Measurements from ENCODE around the gene CDC42BPB. TPM values are rescaled to one million over a fixed set of nuclear protein-coding genes. Genes with fewer than 3 reads are reported as not detected.

Gene CDC42BPB
- total RNA-seq, 1 experiment from 2014 or later: 84.4 TPM

- no peak for TF ChIP-seq POLR2AphosphoS5 (IDR thresholded peaks at IDR 0.05; ENCODE audit: low read depth, low read length)
- peak; percentile 72; the same call in 1 of the 2 replicates for TF ChIP-seq SIN3A (IDR thresholded peaks at IDR 0.05; ENCODE audit: borderline replicate concordance, insufficient read depth, low read depth, low read length)
- ChIA-PET CTCF (interaction anchor here (0.5 to 2.2 kb wide), 6 partner anchors 9 to 193 kb away, joined by 3 to 13 read pairs (median 4); partner anchors contain the start of gene EXOC3L4), POLR2A (no interaction called here)
- peaks cover 24% of the 10 kb centered on the region for H3K4me1 ChIP-seq (ENCODE audit: control insufficient read depth, insufficient read depth, low read length)
- no peak overlapping the region for H3K27ac ChIP-seq (ENCODE audit: low read length)
- DNase-seq (ENCODE audit: low read depth, low spot score) (no peak), ATAC-seq (peak; percentile 81)
- no peaks in the 10 kb centered on the region for H3K36me3 ChIP-seq (ENCODE audit: control insufficient read depth, insufficient read depth, low read length)
- H3K9me3 ChIP-seq (ENCODE audit: control insufficient read depth, insufficient read depth, low read depth, low read length): no peaks in the 10 kb centered on the region
- no TSS peak for BruUV-seq (replicated peaks)
- in situ Hi-C loops (cut with HindIII; ENCODE audit: low pct_unique_long_range_greater_than_20kb, low sequenced_read_pairs): no loop called here
- no peaks in the 10 kb centered on the region for H3K27me3 ChIP-seq (ENCODE audit: control insufficient read depth, insufficient read depth, low read length)
- intact Hi-C loops (cut with micrococcal nuclease; ENCODE audit: unreplicated experiment): loop anchor here (10.0 kb wide), 1 partner anchor 191 kb away; no protein-coding TSS in a partner anchor
- H3K4me3 ChIP-seq (ENCODE audit: low read depth in 2 of 2, low read length in 2 of 2): peak overlapping the region; percentile 17 to 33
Measured at GRCh38 chr14:103103461-103104388, 46.4 kb upstream of the CDC42BPB start.

GRCh38 chr14:103102689-103103260, 45.4 kb upstream of the CDC42BPB start:
- intact Hi-C loops (cut with micrococcal nuclease; ENCODE audit: unreplicated experiment): loop anchor here (10.0 kb wide), 1 partner anchor 192 kb away; no protein-coding TSS in a partner anchor
- Histone ChIP-seq H3K36me3 (ENCODE audit: control insufficient read depth, insufficient read depth, low read length) (no peaks in the 10 kb centered on the region), H3K9me3 (ENCODE audit: control insufficient read depth, insufficient read depth, low read depth, low read length) (no peaks in the 10 kb centered on the region), H3K27me3 (ENCODE audit: control insufficient read depth, insufficient read depth, low read length) (no peaks in the 10 kb centered on the region), H3K4me3 (ENCODE audit: low read depth in 2 of 2, low read length in 2 of 2) (no peak overlapping the region), H3K4me1 (ENCODE audit: control insufficient read depth, insufficient read depth, low read length) (peaks cover 15% of the 10 kb centered on the region; the same call in 1 of the 2 replicates), H3K27ac (ENCODE audit: low read length) (no peak overlapping the region)
- in situ Hi-C loops (cut with HindIII; ENCODE audit: low pct_unique_long_range_greater_than_20kb, low sequenced_read_pairs): no loop called here
- ChIA-PET CTCF (interaction anchor here (0.9 kb wide), 1 partner anchor 193 kb away, joined by 3 read pairs; no protein-coding TSS in a partner anchor), POLR2A (interaction anchor here (0.6 kb wide), 1 partner anchor 35 kb away, joined by 4 read pairs; no protein-coding TSS in a partner anchor)
- TF ChIP-seq POLR2AphosphoS5 (IDR thresholded peaks at IDR 0.05; ENCODE audit: low read depth, low read length) (no peak), SIN3A (IDR thresholded peaks at IDR 0.05; ENCODE audit: borderline replicate concordance, insufficient read depth, low read depth, low read length) (no peak), TCF7L2 (IDR thresholded peaks at IDR 0.05; ENCODE audit: low read depth, low read length) (no peak)
- TF ChIP-seq, protein P1, sequence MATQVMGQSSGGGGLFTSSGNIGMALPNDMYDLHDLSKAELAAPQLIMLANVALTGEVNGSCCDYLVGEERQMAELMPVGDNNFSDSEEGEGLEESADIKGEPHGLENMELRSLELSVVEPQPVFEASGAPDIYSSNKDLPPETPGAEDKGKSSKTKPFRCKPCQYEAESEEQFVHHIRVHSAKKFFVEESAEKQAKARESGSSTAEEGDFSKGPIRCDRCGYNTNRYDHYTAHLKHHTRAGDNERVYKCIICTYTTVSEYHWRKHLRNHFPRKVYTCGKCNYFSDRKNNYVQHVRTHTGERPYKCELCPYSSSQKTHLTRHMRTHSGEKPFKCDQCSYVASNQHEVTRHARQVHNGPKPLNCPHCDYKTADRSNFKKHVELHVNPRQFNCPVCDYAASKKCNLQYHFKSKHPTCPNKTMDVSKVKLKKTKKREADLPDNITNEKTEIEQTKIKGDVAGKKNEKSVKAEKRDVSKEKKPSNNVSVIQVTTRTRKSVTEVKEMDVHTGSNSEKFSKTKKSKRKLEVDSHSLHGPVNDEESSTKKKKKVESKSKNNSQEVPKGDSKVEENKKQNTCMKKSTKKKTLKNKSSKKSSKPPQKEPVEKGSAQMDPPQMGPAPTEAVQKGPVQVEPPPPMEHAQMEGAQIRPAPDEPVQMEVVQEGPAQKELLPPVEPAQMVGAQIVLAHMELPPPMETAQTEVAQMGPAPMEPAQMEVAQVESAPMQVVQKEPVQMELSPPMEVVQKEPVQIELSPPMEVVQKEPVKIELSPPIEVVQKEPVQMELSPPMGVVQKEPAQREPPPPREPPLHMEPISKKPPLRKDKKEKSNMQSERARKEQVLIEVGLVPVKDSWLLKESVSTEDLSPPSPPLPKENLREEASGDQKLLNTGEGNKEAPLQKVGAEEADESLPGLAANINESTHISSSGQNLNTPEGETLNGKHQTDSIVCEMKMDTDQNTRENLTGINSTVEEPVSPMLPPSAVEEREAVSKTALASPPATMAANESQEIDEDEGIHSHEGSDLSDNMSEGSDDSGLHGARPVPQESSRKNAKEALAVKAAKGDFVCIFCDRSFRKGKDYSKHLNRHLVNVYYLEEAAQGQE (IDR thresholded peaks at IDR 0.05; ENCODE audit: insufficient read depth in 1 of 2, low read depth in 2 of 2, low read length in 1 of 2): no peak
- TF ChIP-seq, protein P2, sequence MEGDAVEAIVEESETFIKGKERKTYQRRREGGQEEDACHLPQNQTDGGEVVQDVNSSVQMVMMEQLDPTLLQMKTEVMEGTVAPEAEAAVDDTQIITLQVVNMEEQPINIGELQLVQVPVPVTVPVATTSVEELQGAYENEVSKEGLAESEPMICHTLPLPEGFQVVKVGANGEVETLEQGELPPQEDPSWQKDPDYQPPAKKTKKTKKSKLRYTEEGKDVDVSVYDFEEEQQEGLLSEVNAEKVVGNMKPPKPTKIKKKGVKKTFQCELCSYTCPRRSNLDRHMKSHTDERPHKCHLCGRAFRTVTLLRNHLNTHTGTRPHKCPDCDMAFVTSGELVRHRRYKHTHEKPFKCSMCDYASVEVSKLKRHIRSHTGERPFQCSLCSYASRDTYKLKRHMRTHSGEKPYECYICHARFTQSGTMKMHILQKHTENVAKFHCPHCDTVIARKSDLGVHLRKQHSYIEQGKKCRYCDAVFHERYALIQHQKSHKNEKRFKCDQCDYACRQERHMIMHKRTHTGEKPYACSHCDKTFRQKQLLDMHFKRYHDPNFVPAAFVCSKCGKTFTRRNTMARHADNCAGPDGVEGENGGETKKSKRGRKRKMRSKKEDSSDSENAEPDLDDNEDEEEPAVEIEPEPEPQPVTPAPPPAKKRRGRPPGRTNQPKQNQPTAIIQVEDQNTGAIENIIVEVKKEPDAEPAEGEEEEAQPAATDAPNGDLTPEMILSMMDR (IDR thresholded peaks at IDR 0.05): no peak
- no TSS peak for BruUV-seq (replicated peaks)
- no peak for DNase-seq (ENCODE audit: low read depth, low spot score)
- ATAC-seq: no peak

Data from Panc1 (cell line).